Left ventricle myocardium superior (tissue), 1 donor: Measurements from ENCODE around the gene KCNJ15. TPM values are rescaled to one million over a fixed set of nuclear protein-coding genes. Genes with fewer than 3 reads are reported as not detected.

ENCODE experiments used
- ATAC-seq: fragments of 200-7000 bp; cut with Tn5 transposase; one replicate; pipeline ENCODE4 v1.9.1; 2020; ENCODE audit warnings: mild to moderate bottlenecking, moderate library complexity
- DNase-seq: peaks from one replicate; pipeline ENCODE4 v3.0.0-alpha.2; 2020
- intact Hi-C: fragments of 100-400 bp; cut with micrococcal nuclease; formaldehyde crosslinking; loops from one replicate; pipeline ENCODE4 v1.11.0; 2022
- total RNA-seq: library from RNA; stranded (reverse); fragmentation: NEBNext Ultra II Directional; extraction: Animal tissue kit (Norgen Biotek cat#: 25700); gene quantifications from one replicate; pipeline ENCODE4 v1.2.1, GENCODE V29; 2021
- donor health status: DM: no; HTN: yes; CAD: no; lungs with severe emphysema.

Gene KCNJ15
- total RNA-seq, 1 donor from 2014 or later = 0.72 TPM

GRCh38 chr21:38265166-38265565 is 8.4 kb downstream of the KCNJ15 start:
- ATAC-seq (no peak), DNase-seq (no peak)
- intact Hi-C loops = no loop called here

- ATAC-seq = no peak
- intact Hi-C loops = no loop called here
- DNase-seq = no peak
Measured at GRCh38 chr21:38266732-38267131, 9.9 kb downstream of the KCNJ15 start.

- DNase-seq (no peak), ATAC-seq (no peak)
- intact Hi-C loops = no loop called here
Measured at GRCh38 chr21:38267136-38267755, 10.5 kb downstream of the KCNJ15 start.

- ATAC-seq = no peak
Measured at GRCh38 chr21:38267991-38268863, 11.4 kb downstream of the KCNJ15 start.

GRCh38 chr21:38268864-38269575 is 12.2 kb downstream of the KCNJ15 start:
- ATAC-seq (no peak), DNase-seq (no peak)
- intact Hi-C loops = no loop called here

More at GRCh38 chr21:38267991-38268863, 11.4 kb downstream of the KCNJ15 start:
- intact Hi-C loops = no loop called here
- no peak for DNase-seq

- DNase-seq (no peak), ATAC-seq (no peak)
- intact Hi-C loops = no loop called here
Measured at GRCh38 chr21:38269576-38269936, 12.8 kb downstream of the KCNJ15 start.

- ATAC-seq = no peak
- DNase-seq = no peak
Measured at GRCh38 chr21:38272215-38272614, 15.4 kb downstream of the KCNJ15 start.

GRCh38 chr21:38273745-38274542 is 17.2 kb downstream of the KCNJ15 start:
- ATAC-seq (peak; percentile 41), DNase-seq (no peak)
- intact Hi-C loops = no loop called here

More at GRCh38 chr21:38272215-38272614, 15.4 kb downstream of the KCNJ15 start:
- intact Hi-C loops = no loop called here

GRCh38 chr21:38277501-38278131 is 20.8 kb downstream of the KCNJ15 start:
- ATAC-seq = peak; percentile 63
- intact Hi-C loops = no loop called here
- no peak for DNase-seq

GRCh38 chr21:38280454-38280853 is 23.7 kb downstream of the KCNJ15 start:
- DNase-seq (no peak), ATAC-seq (no peak)
- intact Hi-C loops = no loop called here

GRCh38 chr21:38280867-38281266 is 24.1 kb downstream of the KCNJ15 start:
- intact Hi-C loops = no loop called here
- no peak for DNase-seq
- no peak for ATAC-seq

- DNase-seq = no peak
- intact Hi-C loops = no loop called here
- ATAC-seq = no peak
Measured at GRCh38 chr21:38282921-38283320, 26.1 kb downstream of the KCNJ15 start.

- DNase-seq (no peak), ATAC-seq (no peak)
- intact Hi-C loops = no loop called here
Measured at GRCh38 chr21:38284216-38284615, 27.4 kb downstream of the KCNJ15 start.

GRCh38 chr21:38286739-38287471 is 30.1 kb downstream of the KCNJ15 start:
- intact Hi-C loops = no loop called here
- DNase-seq (no peak), ATAC-seq (no peak)

- no peak for ATAC-seq
- DNase-seq = no peak
- intact Hi-C loops = no loop called here
Measured at GRCh38 chr21:38287476-38287875, 30.7 kb downstream of the KCNJ15 start.

GRCh38 chr21:38289705-38290485 is 33.1 kb downstream of the KCNJ15 start:
- intact Hi-C loops = no loop called here
- ATAC-seq (peak; percentile 72), DNase-seq (no peak)

- no peak for ATAC-seq
- intact Hi-C loops = no loop called here
- DNase-seq = no peak
Measured at GRCh38 chr21:38290809-38291208, 34.0 kb downstream of the KCNJ15 start.
